K562 (cell line): ENCODE data around the gene CBFA2T2. TPM values are rescaled to one million over a fixed set of nuclear protein-coding genes. Genes with fewer than 3 reads are reported as not detected.

ENCODE experiments used
- ARID3A ChIP-seq: IDR thresholded peaks from 2 replicates; pipeline ENCODE4 v1.6.1; 2012; ENCODE audit warnings: low read depth, low read length, improper control_type of control experiment, borderline replicate concordance
- CEBPG ChIP-seq, 3 experiments: fragments of 200-800 bp in 1 of 3; sonication (Bioruptor generic) in 1 of 3; sonication (generic) in 1 of 3; formaldehyde crosslinking in 1 of 3; IDR thresholded peaks in 2 of 3; conservative IDR thresholded peaks in 1 of 3; 2 replicates each; pipeline versions ENCODE4 v1.6.1 to v1.8.0; 2016 to 2022; ENCODE audit warnings: missing compliant biosample characterization in 2 of 3, missing genetic modification characterization in 2 of 3, mild to moderate bottlenecking in 1 of 3, missing genetic modification reagents in 1 of 3
- CTBP1 ChIP-seq: fragments of 450-650 bp; IDR thresholded peaks from 2 replicates; pipeline ENCODE4 v1.6.1; 2016; ENCODE audit warnings: borderline replicate concordance
- ELF2 ChIP-seq: fragments of 250-450 bp; sonication (Bioruptor Pico); IDR thresholded peaks from 2 replicates; pipeline ENCODE4 v1.5.0; 2021; ENCODE audit warnings: mild to moderate bottlenecking
- HDAC1 ChIP-seq, 2 experiments: fragments of 450-650 bp; IDR thresholded peaks; 2 replicates each; pipeline ENCODE4 v1.6.1; 2016 to 2017; ENCODE audit warnings: inconsistent platforms in 1 of 2, mild to moderate bottlenecking in 1 of 2, moderate library complexity in 1 of 2
- HES1 ChIP-seq: fragments of 450-650 bp; IDR thresholded peaks from 2 replicates; pipeline ENCODE4 v1.6.1; 2016; ENCODE audit warnings: low read depth, mild to moderate bottlenecking, moderate library complexity
- NCOA6 ChIP-seq: fragments of 450-650 bp; IDR thresholded peaks from 2 replicates; pipeline ENCODE4 v1.6.1; 2017; ENCODE audit warnings: mild to moderate bottlenecking
- NR3C1 ChIP-seq: sonication (generic); formaldehyde crosslinking; IDR thresholded peaks from 2 replicates; pipeline ENCODE4 v1.8.1; 2022; ENCODE audit warnings: missing genetic modification reagents
- PHB ChIP-seq: fragments of 250-450 bp; sonication (Bioruptor Pico); IDR thresholded peaks from 2 replicates; pipeline ENCODE4 v1.5.0; 2021
- RFX7 ChIP-seq: fragments of 250-450 bp; sonication (Bioruptor Pico); IDR thresholded peaks from 2 replicates; pipeline ENCODE4 v1.5.1; 2021; ENCODE audit warnings: mild to moderate bottlenecking
- SAP30 ChIP-seq: fragments of 200-600 bp; sonication (generic); IDR thresholded peaks from 2 replicates; pipeline ENCODE4 v1.6.1; 2012; ENCODE audit warnings: borderline replicate concordance, low read depth, mild to moderate bottlenecking, moderate library complexity, low read length, control low read depth, inconsistent platforms; ENCODE audit not compliant: insufficient read depth, poor library complexity, severe bottlenecking
- SP1 ChIP-seq: sonication (generic); formaldehyde crosslinking; IDR thresholded peaks from 2 replicates; pipeline ENCODE4 v1.8.1; 2022; ENCODE audit warnings: mild to moderate bottlenecking, missing genetic modification reagents
- SRF ChIP-seq, 2 experiments: fragments of 250-450, 450-650 bp in 1 of 2; sonication (Bioruptor Pico) in 1 of 2; sonication (generic) in 1 of 2; formaldehyde crosslinking; IDR thresholded peaks; 2 replicates each; pipeline versions ENCODE4 v1.5.0 to v1.5.1; 2020 to 2022; ENCODE audit warnings: mild to moderate bottlenecking in 1 of 2, missing genetic modification reagents in 1 of 2
- STAT5A ChIP-seq: IDR thresholded peaks from 2 replicates; pipeline ENCODE4 v1.6.1; 2012; ENCODE audit warnings: low read length, inconsistent platforms, borderline replicate concordance
- TAF1 ChIP-seq: IDR thresholded peaks from 2 replicates; pipeline ENCODE4 v1.6.1; 2011; ENCODE audit warnings: mild to moderate bottlenecking, low read length, moderate library complexity; ENCODE audit not compliant: insufficient read depth, control insufficient read depth, severe bottlenecking; ENCODE audit errors: extremely low read depth
- TFAP4 ChIP-seq: sonication (generic); formaldehyde crosslinking; IDR thresholded peaks from 2 replicates; pipeline ENCODE4 v1.8.0; 2022; ENCODE audit warnings: missing genetic modification reagents, mild to moderate bottlenecking, moderate library complexity, borderline replicate concordance
- YY1 ChIP-seq, 3 experiments: IDR thresholded peaks; 2 replicates each; pipeline ENCODE4 v1.6.1; 2011; ENCODE audit warnings: low read length in 2 of 3, mild to moderate bottlenecking in 2 of 3, moderate library complexity in 2 of 3, borderline replicate concordance in 1 of 3, control low read depth in 1 of 3, low read depth in 1 of 3; ENCODE audit not compliant: insufficient read depth in 3 of 3, insufficient replicate concordance in 2 of 3, control insufficient read depth in 1 of 3, insufficient read length in 1 of 3; ENCODE audit errors: extremely low read depth in 1 of 3
- ZNF740 ChIP-seq, 3 experiments: fragments of 200-800 bp in 1 of 3; sonication (Bioruptor generic) in 1 of 3; sonication (generic) in 1 of 3; formaldehyde crosslinking in 1 of 3; IDR thresholded peaks; 2 replicates each; pipeline versions ENCODE4 v1.6.1 to v1.8.0; 2016 to 2022; ENCODE audit warnings: mild to moderate bottlenecking in 2 of 3, missing compliant biosample characterization in 2 of 3, missing genetic modification characterization in 2 of 3, missing genetic modification reagents in 1 of 3
- ZNF778 ChIP-seq: fragments of 450-650 bp; formaldehyde crosslinking; IDR thresholded peaks from 2 replicates; pipeline ENCODE4 v1.4.0; 2020; ENCODE audit warnings: mild to moderate bottlenecking, moderate library complexity
- polyA plus RNA-seq, 8 experiments: library from polyadenylated mRNA; depleted of rRNA in 4 of 8; stranded (reverse) in 5 of 8; unstranded in 3 of 8; fragments of >200 nt; fragmentation: Nextera tagmentation in 2 of 8; fragmentation: Illumina TruSeq in 1 of 8; extraction: Ambion mirVana in 2 of 8; extraction: Trizol in 1 of 8; gene quantifications; 2 replicates each; pipeline versions ENCODE4 v1.2.1 to v1.2.3, GENCODE V29; 2011 to 2014; ENCODE audit warnings: inconsistent platforms in 1 of 8, missing spikeins in 1 of 8
- total RNA-seq, 7 experiments: library from RNA; depleted of rRNA in 6 of 7; stranded (reverse); fragments of >200 nt in 6 of 7; fragmentation: Illumina TruSeq in 2 of 7; extraction: Trizol in 2 of 7; gene quantifications; 2 replicates each; pipeline versions ENCODE4 v1.2.1 to v1.2.3, GENCODE V29; 2011 to 2021; ENCODE audit warnings: low replicate concordance in 1 of 7

Gene CBFA2T2
- total and polyA plus RNA-seq, 9 of the 15 experiments (the other 6 are each of a cell fraction or from before 2014, with no cell fraction given), result 0.27 to 9.6 (median 5.8) TPM

- no peak for TF ChIP-seq ARID3A
- no peak for TF ChIP-seq RFX7 (CRISPR knock-in tag)
- TF ChIP-seq ZNF778 (CRISPR knock-in tag), result no peak
- no peak for TF ChIP-seq SAP30
- peak; percentile 89 for TF ChIP-seq TAF1
- no peak for TF ChIP-seq STAT5A
- TF ChIP-seq ZNF740 (CRISPR knock-in tag; IDR thresholded peaks at IDR 0.05), result no peak
- TF ChIP-seq ZNF740 (tag; IDR thresholded peaks at IDR 0.05), result no peak
- TF ChIP-seq SRF (CRISPR knock-in tag; IDR thresholded peaks at IDR 0.05), result peak in 1 of 2 experiments; percentile 71; a peak in 1 of 4 replicates
- TF ChIP-seq CEBPG (CRISPR knock-in tag; IDR thresholded peaks at IDR 0.05), result peak; percentile 59; the same call in 1 of the 2 replicates
- peak; percentile 62 to 87; a peak in 3 of 4 replicates for TF ChIP-seq CEBPG (tag; conservative IDR thresholded peaks at IDR 0.05 in 1 of 2, IDR thresholded peaks at IDR 0.05 in 1 of 2)
- peak in 1 of 2 experiments; percentile 75; a peak in 2 of 4 replicates for TF ChIP-seq HDAC1 (IDR thresholded peaks at IDR 0.05)
- peak; percentile 86 for TF ChIP-seq SP1
- peak; percentile 32; the same call in 1 of the 2 replicates for TF ChIP-seq CTBP1
- peak; percentile 60; the same call in 1 of the 2 replicates for TF ChIP-seq PHB
- 0 out of 2 replicates have a peak, but pooled peaks have one; percentile 70 for TF ChIP-seq ELF2
- TF ChIP-seq HES1, result peak; percentile 45; the same call in 1 of the 2 replicates
- no peak for TF ChIP-seq NCOA6
- TF ChIP-seq TFAP4, result peak; percentile 58; the same call in 1 of the 2 replicates
- TF ChIP-seq NR3C1, result no peak
- TF ChIP-seq YY1 (IDR thresholded peaks at IDR 0.05; ENCODE audit: borderline replicate concordance in 1 of 3, control insufficient read depth in 1 of 3, extremely low read depth in 1 of 3, insufficient read depth in 3 of 3, insufficient read length in 1 of 3, insufficient replicate concordance in 2 of 3, low read depth in 1 of 3, low read length in 2 of 3), result peak in 1 of 3 experiments; percentile 45
Measured at GRCh38 chr20:33489495-33490022, 337 bp upstream of the CBFA2T2 start (continued).
